ENCODE measurements around the gene TAF13.
"Not testable (repeated sequence)": the region's sequence is repeated elsewhere in the genome, so short reads cannot be mapped to it uniquely, and the experiment has no call there.

TAF13 gene

GRCh38 chr1:109091078-109091838 lies 15.5 kb upstream of the TAF13 start:
- DNase-seq, result peak; percentile 57

- peak; percentile 95 for DNase-seq
These were observed 14.6 kb upstream of the TAF13 start, which contains the start of gene TMEM167B for GRCh38 chr1:109090196-109091077. TSS of gene TMEM167B (plus strand) at chr1:109090764. CDS start at chr1:109090873, 109 bp downstream.

GRCh38 chr1:109089242-109090015 lies 13.6 kb upstream of the TAF13 start:
- peak; percentile 52 for DNase-seq

GRCh38 chr1:109084563-109085517 lies 9.0 kb upstream of the TAF13 start:
- no peak for DNase-seq

GRCh38 chr1:109083923-109084322 lies 8.1 kb upstream of the TAF13 start:
- no peak for DNase-seq

- DNase-seq, result no peak
These were observed 7.7 kb upstream of the TAF13 start for GRCh38 chr1:109083501-109083900.

GRCh38 chr1:109080441-109081082 lies 4.8 kb upstream of the TAF13 start:
- DNase-seq, result no peak

- DNase-seq, result no peak
These were observed 3.4 kb upstream of the TAF13 start for GRCh38 chr1:109079240-109079622.

GRCh38 chr1:109078317-109078716 lies 2.5 kb upstream of the TAF13 start:
- DNase-seq, result no peak

- no peak for DNase-seq
These were observed 6.5 kb downstream of the TAF13 start for GRCh38 chr1:109069294-109069693.

GRCh38 chr1:109067883-109068282 lies 7.9 kb downstream of the TAF13 start:
- no peak for DNase-seq

GRCh38 chr1:109065137-109065536 lies 10.7 kb downstream of the TAF13 start:
- DNase-seq, result no peak

GRCh38 chr1:109061183-109061582 lies 14.6 kb downstream of the TAF13 start:
- DNase-seq, result no peak

GRCh38 chr1:109060707-109061106 lies 15.1 kb downstream of the TAF13 start:
- no peak for DNase-seq

- DNase-seq, result no peak
These were observed 16.8 kb downstream of the TAF13 start for GRCh38 chr1:109059026-109059425.

GRCh38 chr1:109056064-109056463 lies 19.7 kb downstream of the TAF13 start:
- DNase-seq, result no peak

- DNase-seq, result not testable (repeated sequence)
These were observed 23.7 kb downstream of the TAF13 start for GRCh38 chr1:109052145-109052544.

- DNase-seq, result no peak
These were observed 25.4 kb downstream of the TAF13 start for GRCh38 chr1:109050228-109050995.

GRCh38 chr1:109048335-109048734 lies 27.5 kb downstream of the TAF13 start:
- no peak for DNase-seq

- DNase-seq, result no peak
These were observed 28.5 kb downstream of the TAF13 start for GRCh38 chr1:109047339-109047738.

GRCh38 chr1:109046671-109047070 lies 29.1 kb downstream of the TAF13 start:
- no peak for DNase-seq

All from suppressor macrophage treated with lipopolysaccharide for 4 hours (primary cell).